PC-9 (cell line): ENCODE data around the gene TOM1L2. TPM values are rescaled to one million over a fixed set of nuclear protein-coding genes. Genes with fewer than 3 reads are reported as not detected.

ENCODE experiments used
- BruUV-seq: library from RNA; stranded (reverse); fragments of 400-500 nt; replicated peaks from 2 replicates; lab custom pipeline; 2021; lab: Mats Ljungman, UMichigan
- CTCF ChIA-PET: fragments of 300-600 bp; sonication (Branson Sonifier 250); formaldehyde crosslinking; loops from one replicate; lab custom pipeline; 2022; ENCODE audit warnings: antibody characterized with exemption; lab: Charles Lee
- POLR2A ChIA-PET: fragments of 300-600 bp; sonication (Branson Sonifier 250); formaldehyde crosslinking; loops from one replicate; lab custom pipeline; 2022; ENCODE audit warnings: antibody characterized with exemption; ENCODE audit not compliant: unreplicated experiment; lab: Charles Lee
- DNase-seq, 2 experiments: peaks; one replicate each; pipeline versions ENCODE4 v3.0.0 to v3.0.0-alpha.2; 2015 to 2022; ENCODE audit warnings: mixed read lengths in 1 of 2
- H2AFZ ChIP-seq: fragments of 200-600 bp; sonication (generic); 2 replicates; pipeline ENCODE4 v1.8.1; 2017; ENCODE audit warnings: antibody characterized with exemption
- H3F3A ChIP-seq: fragments of 200-600 bp; sonication (generic); 2 replicates; pipeline ENCODE4 v1.8.1; 2017; ENCODE audit warnings: antibody characterized with exemption, mild to moderate bottlenecking, low read depth; ENCODE audit not compliant: insufficient read depth
- H3K27ac ChIP-seq: fragments of 200-600 bp; sonication (generic); 2 replicates; pipeline ENCODE4 v1.6.1; 2016; ENCODE audit warnings: mixed run types
- H3K27me3 ChIP-seq: fragments of 200-600 bp; sonication (generic); 2 replicates; pipeline ENCODE4 v1.6.1; 2016; ENCODE audit warnings: low read depth, mixed run types; ENCODE audit not compliant: insufficient read depth
- H3K36me3 ChIP-seq: fragments of 200-600 bp; sonication (generic); 2 replicates; pipeline ENCODE4 v1.6.1; 2016; ENCODE audit warnings: low read depth, mixed run types
- H3K4me1 ChIP-seq: fragments of 200-600 bp; sonication (generic); replicated peaks from 2 replicates; pipeline ENCODE4 v1.6.1; 2016; ENCODE audit warnings: mixed run types; ENCODE audit not compliant: insufficient read depth
- H3K4me2 ChIP-seq: fragments of 200-600 bp; sonication (generic); 2 replicates; pipeline ENCODE4 v1.6.1; 2017; ENCODE audit warnings: mixed run types
- H3K4me3 ChIP-seq: fragments of 200-600 bp; sonication (generic); 2 replicates; pipeline ENCODE4 v1.6.1; 2016; ENCODE audit warnings: mixed run types
- H3K79me2 ChIP-seq: fragments of 200-600 bp; sonication (generic); 2 replicates; pipeline ENCODE4 v1.6.1; 2017; ENCODE audit warnings: low read depth, mixed run types
- H3K9me2 ChIP-seq: fragments of 200-600 bp; sonication (generic); 2 replicates; pipeline ENCODE4 v1.8.1; 2017; ENCODE audit warnings: mild to moderate bottlenecking; ENCODE audit not compliant: insufficient read depth
- H3K9me3 ChIP-seq: fragments of 200-600 bp; sonication (generic); 2 replicates; pipeline ENCODE4 v1.8.1; 2016; ENCODE audit warnings: low read depth; ENCODE audit not compliant: insufficient read depth
- H4K20me1 ChIP-seq: fragments of 200-600 bp; sonication (generic); 2 replicates; pipeline ENCODE4 v1.8.1; 2017; ENCODE audit not compliant: insufficient read depth
- CTCF ChIP-seq: fragments of 200-600 bp; sonication (generic); conservative IDR thresholded peaks from 2 replicates; pipeline ENCODE4 v1.6.1; 2017; ENCODE audit warnings: mixed run types, antibody characterized with exemption, mild to moderate bottlenecking, moderate library complexity
- EZH2 ChIP-seq: fragments of 200-600 bp; sonication (generic); IDR thresholded peaks from 2 replicates; pipeline ENCODE4 v1.8.0; 2017; ENCODE audit warnings: antibody characterized with exemption, low read depth
- intact Hi-C: fragments of 100-400 bp; cut with micrococcal nuclease; formaldehyde crosslinking; loops from one replicate; pipeline ENCODE4 v1.10.0; 2022; ENCODE audit not compliant: unreplicated experiment
- total RNA-seq: library from RNA; stranded (reverse); gene quantifications from 2 replicates; pipeline ENCODE4 v1.2.3, GENCODE V29; 2021

TOM1L2 gene
- total RNA-seq, 1 experiment from 2014 or later, result 68.5 TPM

GRCh38 chr17:17815062-17815406 is 157.2 kb downstream of the TOM1L2 start:
- no peak for DNase-seq

GRCh38 chr17:17814162-17815061 is 157.8 kb downstream of the TOM1L2 start:
- peaks cover 25% of the 10 kb centered on the region for H3K4me1 ChIP-seq
- no peaks in the 10 kb centered on the region for H3K27me3 ChIP-seq
- no TSS peak for BruUV-seq
- peaks cover 28% of the 10 kb centered on the region for H3K36me3 ChIP-seq
- DNase-seq, result no peak
- ChIA-PET POLR2A (interaction anchor here (0.6 kb wide), 1 partner anchor 205 kb away, joined by 3 read pairs; no protein-coding TSS in a partner anchor), CTCF (no interaction called here)
- peaks cover 26% of the 10 kb centered on the region for H3K79me2 ChIP-seq
- no peak overlapping the region for H3K27ac ChIP-seq
- H4K20me1 ChIP-seq, result peaks cover 83% of the 10 kb centered on the region
- no peak overlapping the region for H3K4me2 ChIP-seq
- H3K9me2 ChIP-seq, result no peaks in the 10 kb centered on the region
- intact Hi-C loops, result no loop called here
- no peak overlapping the region for H3K4me3 ChIP-seq
- peaks cover 77% of the 10 kb centered on the region for H3F3A ChIP-seq
- H3K9me3 ChIP-seq, result no peaks in the 10 kb centered on the region
- TF ChIP-seq CTCF (no peak), EZH2 (no peak)
- H2AFZ ChIP-seq, result no peak overlapping the region

More at GRCh38 chr17:17815062-17815406, 157.2 kb downstream of the TOM1L2 start:
- Histone ChIP-seq H2AFZ (no peak overlapping the region), H3K36me3 (peaks cover 30% of the 10 kb centered on the region), H3K9me3 (no peaks in the 10 kb centered on the region), H4K20me1 (peaks cover 87% of the 10 kb centered on the region), H3K79me2 (peaks cover 29% of the 10 kb centered on the region), H3K27ac (no peak overlapping the region), H3F3A (peaks cover 80% of the 10 kb centered on the region), H3K4me3 (no peak overlapping the region), H3K4me1 (peaks cover 31% of the 10 kb centered on the region), H3K9me2 (no peaks in the 10 kb centered on the region), H3K27me3 (no peaks in the 10 kb centered on the region), H3K4me2 (no peak overlapping the region)
- POLR2A ChIA-PET, result no interaction called here
- BruUV-seq, result no TSS peak
- TF ChIP-seq CTCF (no peak), EZH2 (no peak)
- intact Hi-C loops, result no loop called here
- CTCF ChIA-PET, result no interaction called here

- Histone ChIP-seq H3K27ac (no peak overlapping the region), H3K4me1 (peaks cover 18% of the 10 kb centered on the region), H3K79me2 (peaks cover 19% of the 10 kb centered on the region), H3K9me2 (no peaks in the 10 kb centered on the region), H3K36me3 (peaks cover 22% of the 10 kb centered on the region), H2AFZ (no peak overlapping the region), H3F3A (peaks cover 81% of the 10 kb centered on the region), H4K20me1 (peaks cover 79% of the 10 kb centered on the region), H3K4me3 (no peak overlapping the region), H3K9me3 (no peaks in the 10 kb centered on the region), H3K27me3 (no peaks in the 10 kb centered on the region), H3K4me2 (no peak overlapping the region)
- no peak for DNase-seq
- BruUV-seq, result no TSS peak
- ChIA-PET POLR2A (interaction anchor here (0.6 kb wide), 2 partner anchors 102 to 206 kb away, joined by 3 to 15 read pairs; no protein-coding TSS in a partner anchor), CTCF (interaction anchor here (0.6 kb wide), 1 partner anchor 27 kb away, joined by 3 read pairs; no protein-coding TSS in a partner anchor)
- intact Hi-C loops, result loop anchor here (2.0 kb wide), 2 partner anchors 105 to 133 kb away; partner anchors contain the start of gene RAI1
- TF ChIP-seq CTCF (no peak), EZH2 (no peak)
These were observed 158.5 kb downstream of the TOM1L2 start for GRCh38 chr17:17813725-17814095.
